ENCODE data around the gene LAMA2. TPM values are rescaled to one million over a fixed set of nuclear protein-coding genes. Genes with fewer than 3 reads are reported as not detected.
A peak's percentile ranks its signal among the peaks of the same experiment; 100 is the strongest.

LAMA2 gene
- total RNA-seq, 1 donor from 2014 or later = 54.0 TPM

- no peak overlapping the region for H3K27ac Mint-ChIP-seq
- no peak overlapping the region for H3K4me3 Mint-ChIP-seq
- H3K36me3 Mint-ChIP-seq = no peaks in the 10 kb centered on the region
- H3K9me3 Mint-ChIP-seq = no peaks in the 10 kb centered on the region
- peaks cover 3% of the 10 kb centered on the region for H3K27me3 Mint-ChIP-seq
- TF ChIP-seq, protein P1, sequence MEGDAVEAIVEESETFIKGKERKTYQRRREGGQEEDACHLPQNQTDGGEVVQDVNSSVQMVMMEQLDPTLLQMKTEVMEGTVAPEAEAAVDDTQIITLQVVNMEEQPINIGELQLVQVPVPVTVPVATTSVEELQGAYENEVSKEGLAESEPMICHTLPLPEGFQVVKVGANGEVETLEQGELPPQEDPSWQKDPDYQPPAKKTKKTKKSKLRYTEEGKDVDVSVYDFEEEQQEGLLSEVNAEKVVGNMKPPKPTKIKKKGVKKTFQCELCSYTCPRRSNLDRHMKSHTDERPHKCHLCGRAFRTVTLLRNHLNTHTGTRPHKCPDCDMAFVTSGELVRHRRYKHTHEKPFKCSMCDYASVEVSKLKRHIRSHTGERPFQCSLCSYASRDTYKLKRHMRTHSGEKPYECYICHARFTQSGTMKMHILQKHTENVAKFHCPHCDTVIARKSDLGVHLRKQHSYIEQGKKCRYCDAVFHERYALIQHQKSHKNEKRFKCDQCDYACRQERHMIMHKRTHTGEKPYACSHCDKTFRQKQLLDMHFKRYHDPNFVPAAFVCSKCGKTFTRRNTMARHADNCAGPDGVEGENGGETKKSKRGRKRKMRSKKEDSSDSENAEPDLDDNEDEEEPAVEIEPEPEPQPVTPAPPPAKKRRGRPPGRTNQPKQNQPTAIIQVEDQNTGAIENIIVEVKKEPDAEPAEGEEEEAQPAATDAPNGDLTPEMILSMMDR (conservative IDR thresholded peaks at IDR 0.05) = no peak
- DNase-seq (ENCODE audit: extremely low spot score, unreplicated experiment) = no peak
- peaks cover 32% of the 10 kb centered on the region for H3K4me1 Mint-ChIP-seq (ENCODE audit: unreplicated experiment)
Measured at GRCh38 chr6:129499843-129500219, 616.9 kb downstream of the LAMA2 start.

DNA sequence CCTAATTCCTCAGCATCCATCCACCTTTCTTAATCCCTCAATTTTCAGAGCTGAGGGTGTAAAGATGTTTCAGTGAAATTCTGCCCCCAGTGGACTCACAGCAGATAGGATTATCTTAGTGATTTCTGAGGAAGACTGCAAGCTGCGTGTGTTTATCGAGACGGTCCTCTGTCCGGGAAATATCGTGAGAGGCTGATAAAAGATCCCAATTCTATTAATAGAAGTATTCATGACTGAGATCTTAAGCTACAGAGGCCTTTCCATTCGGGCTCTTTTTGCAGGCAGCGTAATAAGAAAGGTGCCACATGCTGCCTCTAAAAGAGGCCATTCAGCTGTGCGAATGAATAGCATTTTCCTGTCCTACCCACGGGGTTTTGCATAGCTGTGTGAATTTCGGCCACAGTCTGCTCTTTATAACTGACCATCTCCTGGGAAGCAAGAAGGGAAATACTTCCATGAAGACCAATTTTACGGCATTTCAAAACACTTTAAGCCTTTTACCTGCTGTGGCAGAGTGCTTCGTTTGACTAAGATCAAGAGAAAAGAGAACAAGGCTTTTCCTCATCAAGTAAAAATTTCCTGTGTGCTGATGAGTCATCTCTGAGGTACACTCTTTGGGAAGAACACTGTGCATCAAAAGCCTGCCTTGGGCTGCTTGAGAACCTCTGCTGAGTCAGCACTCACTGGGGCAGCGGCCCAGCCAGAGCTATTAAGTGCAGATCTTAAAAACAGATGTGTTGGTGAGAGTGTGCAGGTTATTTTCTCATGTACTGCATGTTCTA lies 618.2 kb downstream of the LAMA2 start:
- Mint-ChIP-seq H3K27me3 (peaks cover 3% of the 10 kb centered on the region), H3K27ac (peak overlapping the region; percentile 71), H3K4me1 (ENCODE audit: unreplicated experiment) (peaks cover 32% of the 10 kb centered on the region), H3K36me3 (no peaks in the 10 kb centered on the region), H3K9me3 (no peaks in the 10 kb centered on the region), H3K4me3 (peak overlapping the region; percentile 42)
- peak; percentile 71 for DNase-seq (ENCODE audit: extremely low spot score, unreplicated experiment)
- TF ChIP-seq, protein P1 (conservative IDR thresholded peaks at IDR 0.05) = peak; percentile 73

- no peak for DNase-seq (ENCODE audit: extremely low spot score, unreplicated experiment)
- no peaks in the 10 kb centered on the region for H3K36me3 Mint-ChIP-seq
- peaks cover 3% of the 10 kb centered on the region for H3K27me3 Mint-ChIP-seq
- H3K4me1 Mint-ChIP-seq (ENCODE audit: unreplicated experiment) = peaks cover 32% of the 10 kb centered on the region
- H3K4me3 Mint-ChIP-seq = peak overlapping the region; percentile 42
- TF ChIP-seq, protein P1 (conservative IDR thresholded peaks at IDR 0.05) = no peak
- peak overlapping the region; percentile 71 for H3K27ac Mint-ChIP-seq
- no peaks in the 10 kb centered on the region for H3K9me3 Mint-ChIP-seq
Measured at GRCh38 chr6:129501740-129502660, 619.1 kb downstream of the LAMA2 start.

DNA sequence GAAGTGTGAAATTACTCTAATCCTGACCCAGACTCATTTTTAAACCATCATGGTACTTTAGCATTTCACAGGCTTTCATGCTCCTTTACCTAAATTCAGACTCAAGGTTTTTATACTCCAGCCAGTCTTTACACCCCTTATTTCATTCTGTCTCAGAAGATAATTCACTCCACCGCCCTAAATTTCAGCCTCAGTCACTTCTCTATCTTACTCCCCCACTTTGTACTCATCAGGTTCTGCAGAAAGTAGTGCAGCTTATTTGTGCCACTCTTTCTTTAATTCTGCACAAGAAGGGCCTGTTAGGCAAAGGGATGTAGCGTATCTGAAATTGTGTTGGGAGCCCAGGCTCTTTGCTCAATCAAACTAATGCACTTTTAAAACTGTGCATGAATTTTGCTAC lies 621.5 kb downstream of the LAMA2 start:
- Mint-ChIP-seq H3K27me3 (no peaks in the 10 kb centered on the region), H3K9me3 (peaks cover 5% of the 10 kb centered on the region), H3K4me3 (no peak overlapping the region), H3K36me3 (peaks cover 7% of the 10 kb centered on the region), H3K27ac (no peak overlapping the region), H3K4me1 (ENCODE audit: unreplicated experiment) (peaks cover 20% of the 10 kb centered on the region)
- no peak for DNase-seq (ENCODE audit: extremely low spot score, unreplicated experiment)
- TF ChIP-seq, protein P1 (conservative IDR thresholded peaks at IDR 0.05) = no peak

GRCh38 chr6:129507059-129507807 lies 624.3 kb downstream of the LAMA2 start:
- TF ChIP-seq, protein P1 (conservative IDR thresholded peaks at IDR 0.05) = no peak
- Mint-ChIP-seq H3K36me3 (peaks cover 17% of the 10 kb centered on the region), H3K9me3 (peaks cover 5% of the 10 kb centered on the region), H3K27ac (peak overlapping the region; percentile 49), H3K4me3 (peak overlapping the region; percentile 42), H3K27me3 (no peaks in the 10 kb centered on the region), H3K4me1 (ENCODE audit: unreplicated experiment) (peaks cover 16% of the 10 kb centered on the region)
- DNase-seq (ENCODE audit: extremely low spot score, unreplicated experiment) = no peak

Data from type B pancreatic cell (in vitro differentiated cells).